Neuronal stem cell (in vitro differentiated cells): ENCODE data around the gene TGIF2. TPM values are rescaled to one million over a fixed set of nuclear protein-coding genes. Genes with fewer than 3 reads are reported as not detected.
"Not testable (repeated sequence)": the region's sequence is repeated elsewhere in the genome, so short reads cannot be mapped to it uniquely, and the experiment has no call there.

Source experiments
- DNase-seq: peaks from one replicate; pipeline ENCODE4 v3.0.0-alpha.2; 2013; ENCODE audit warnings: low spot score
- H2AFZ ChIP-seq: one replicate; pipeline ENCODE4 v1.6.1; 2013; ENCODE audit warnings: mild to moderate bottlenecking, low read length, inconsistent platforms
- H2AK5ac ChIP-seq: 2 replicates; pipeline ENCODE4 v1.6.1; 2013; ENCODE audit warnings: low read depth, mild to moderate bottlenecking, inconsistent platforms, low read length, moderate library complexity, mixed read lengths
- H2BK120ac ChIP-seq: 2 replicates; pipeline ENCODE4 v1.6.1; 2013; ENCODE audit warnings: low read depth, mild to moderate bottlenecking, inconsistent platforms, low read length, moderate library complexity, mixed read lengths
- H2BK12ac ChIP-seq: one replicate; pipeline ENCODE4 v1.6.1; 2013; ENCODE audit warnings: low read length, inconsistent platforms
- H2BK15ac ChIP-seq: 2 replicates; pipeline ENCODE4 v1.6.1; 2013; ENCODE audit warnings: mild to moderate bottlenecking, low read length, inconsistent platforms, mixed read lengths
- H2BK5ac ChIP-seq: one replicate; pipeline ENCODE4 v1.6.1; 2013; ENCODE audit warnings: inconsistent platforms, mild to moderate bottlenecking, low read length, moderate library complexity
- H3K14ac ChIP-seq: one replicate; pipeline ENCODE4 v1.6.1; 2013; ENCODE audit warnings: low read length, inconsistent platforms
- H3K18ac ChIP-seq: 2 replicates; pipeline ENCODE4 v1.6.1; 2013; ENCODE audit warnings: low read length, inconsistent platforms
- H3K23ac ChIP-seq: 2 replicates; pipeline ENCODE4 v1.6.1; 2013; ENCODE audit warnings: low read depth, mild to moderate bottlenecking, mixed read lengths, low read length, inconsistent platforms; ENCODE audit not compliant: poor library complexity
- H3K27ac ChIP-seq: replicated peaks from 3 replicates; pipeline ENCODE4 v1.5.1; 2013; ENCODE audit warnings: low read length, inconsistent platforms
- H3K27me3 ChIP-seq, 3 experiments: 2 replicates each; pipeline ENCODE4 v1.6.1; 2013; ENCODE audit warnings: low read length in 3 of 3, mild to moderate bottlenecking in 2 of 3, inconsistent platforms in 1 of 3, low read depth in 1 of 3, mixed read lengths in 1 of 3, moderate library complexity in 1 of 3; ENCODE audit not compliant: control insufficient read depth in 3 of 3, insufficient read depth in 3 of 3
- H3K36me3 ChIP-seq, 2 donors: replicated peaks in 1 of 2; 2 replicates each; pipeline ENCODE4 v1.6.1; 2013; ENCODE audit warnings: low read length in 2 of 2; ENCODE audit not compliant: control insufficient read depth in 2 of 2, insufficient read depth in 2 of 2
- H3K4ac ChIP-seq: 2 replicates; pipeline ENCODE4 v1.6.1; 2013; ENCODE audit warnings: inconsistent platforms, mild to moderate bottlenecking, low read length, moderate library complexity
- H3K4me1 ChIP-seq, 2 donors: 1 replicate in 1 of 2; 2 replicates in 1 of 2; pipeline ENCODE4 v1.6.1; 2013; ENCODE audit warnings: low read length in 2 of 2, low read depth in 1 of 2; ENCODE audit not compliant: control insufficient read depth in 2 of 2, insufficient read depth in 1 of 2
- H3K4me2 ChIP-seq: one replicate; pipeline ENCODE4 v1.6.1; 2013; ENCODE audit warnings: mild to moderate bottlenecking, low read length, inconsistent platforms; ENCODE audit not compliant: insufficient read depth, poor library complexity, severe bottlenecking
- H3K4me3 ChIP-seq, 2 donors: 2 replicates each; pipeline ENCODE4 v1.5.1; 2013; ENCODE audit warnings: low read length in 2 of 2, mild to moderate bottlenecking in 2 of 2, inconsistent platforms in 1 of 2, moderate library complexity in 1 of 2
- H3K79me1 ChIP-seq: one replicate; pipeline ENCODE4 v1.6.1; 2013; ENCODE audit warnings: low read depth, mild to moderate bottlenecking, inconsistent platforms, low read length, moderate library complexity
- H3K9ac ChIP-seq: one replicate; pipeline ENCODE4 v1.6.1; 2013; ENCODE audit warnings: mild to moderate bottlenecking, low read depth, low read length, inconsistent platforms; ENCODE audit not compliant: poor library complexity
- H3K9me3 ChIP-seq, 2 donors: replicated peaks in 1 of 2; 2 replicates each; pipeline versions ENCODE3 to v1.6.1; 2013; ENCODE audit warnings: low read length in 2 of 2, mild to moderate bottlenecking in 2 of 2, inconsistent platforms in 1 of 2, low read depth in 1 of 2, mixed read lengths in 1 of 2, moderate library complexity in 1 of 2; ENCODE audit not compliant: control insufficient read depth in 2 of 2, insufficient read depth in 1 of 2
- H4K8ac ChIP-seq: one replicate; pipeline ENCODE4 v1.6.1; 2013; ENCODE audit warnings: low read depth, mild to moderate bottlenecking, inconsistent platforms, low read length, moderate library complexity
- H4K91ac ChIP-seq: one replicate; pipeline ENCODE4 v1.6.1; 2013; ENCODE audit warnings: low read length, low read depth, mild to moderate bottlenecking, inconsistent platforms; ENCODE audit not compliant: poor library complexity
- WGBS, 2 donors: extraction: QIAGEN DNeasy Blood & Tissue Kit; methylation state at CpG; one replicate each; pipeline ENCODE4 v1.1.7; 2013; ENCODE audit warnings: missing lambda C conversion rate in 2 of 2, mixed read lengths in 1 of 2; ENCODE audit not compliant: insufficient read length in 2 of 2, insufficient replicate concordance in 1 of 2; ENCODE audit errors: extremely low coverage in 2 of 2; 5-methylcytosine and 5-hydroxymethylcytosine counted together
- small RNA-seq: library from polyadenylated mRNA; stranded (forward); fragments of <200 nt; extraction: miRNeasy Mini kit (QIAGEN cat#:217004); gene quantifications from one replicate; pipeline ENCODE3, GENCODE V24; 2013; ENCODE audit not compliant: insufficient read depth

The TGIF2 gene

DNA sequence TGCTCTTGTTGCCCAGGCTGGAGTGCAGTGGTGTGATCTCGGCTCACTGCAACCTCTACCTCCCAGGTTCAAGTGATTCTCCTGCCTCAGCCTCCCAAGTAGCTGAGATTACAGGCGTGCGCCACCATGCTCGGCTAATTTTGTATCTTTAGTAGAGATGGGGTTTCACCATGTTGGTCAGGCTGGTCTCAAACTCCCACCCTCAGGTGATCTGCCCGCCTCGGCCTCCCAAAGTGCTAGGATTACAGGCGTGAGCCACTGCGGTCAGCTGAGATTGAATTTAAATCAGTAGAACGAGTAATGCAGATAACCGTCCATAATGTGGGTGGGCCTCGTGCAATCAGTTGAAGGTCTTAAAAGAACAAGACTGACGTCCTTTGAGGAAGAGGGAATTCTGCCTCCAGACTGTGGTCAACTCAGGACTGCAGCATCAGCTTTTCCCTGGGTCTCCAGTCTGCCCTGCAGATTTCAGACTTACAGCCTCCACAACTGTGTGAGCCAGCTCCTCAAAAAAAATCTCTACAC is 65.5 kb downstream of the TGIF2 start:
- H3K36me3 ChIP-seq, H3K18ac ChIP-seq, H2BK12ac ChIP-seq, H4K91ac ChIP-seq, H2AFZ ChIP-seq, H2BK15ac ChIP-seq, H3K23ac ChIP-seq, H3K4ac ChIP-seq, H2AK5ac ChIP-seq, DNase-seq, H3K4me3 ChIP-seq, H3K14ac ChIP-seq, H3K27me3 ChIP-seq, H3K79me1 ChIP-seq, H2BK120ac ChIP-seq, H3K9me3 ChIP-seq, H3K4me1 ChIP-seq, H2BK5ac ChIP-seq, H3K27ac ChIP-seq, H3K9ac ChIP-seq, H3K4me2 ChIP-seq, H4K8ac ChIP-seq: not testable (repeated sequence)
- no CpG with 5 or more reads among the region's 12 CpGs for WGBS, 2 donors

DNA sequence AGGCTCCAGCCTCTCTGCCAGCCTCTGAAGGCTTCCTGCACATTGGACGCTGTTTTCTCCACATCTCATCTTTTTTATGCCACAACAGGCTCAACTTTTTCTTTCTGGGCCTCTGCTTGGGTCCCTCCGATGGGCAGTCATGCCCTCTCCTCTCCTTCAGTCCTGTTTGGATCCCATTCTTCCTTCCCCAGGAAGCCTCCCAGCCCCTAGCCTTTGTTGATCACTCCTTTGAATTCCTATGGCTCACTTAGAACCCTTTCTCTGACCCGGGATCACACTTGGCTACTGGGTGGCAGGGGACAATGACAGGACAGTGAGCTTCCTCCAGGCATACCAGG is 68.1 kb downstream of the TGIF2 start:
- H2BK5ac ChIP-seq = no peak overlapping the region
- no peak overlapping the region for H3K14ac ChIP-seq
- H3K9me3 ChIP-seq = no peaks in the 10 kb centered on the region
- H3K4me1 ChIP-seq = peaks cover 4 to 17% of the 10 kb centered on the region in 2 donors
- no peak overlapping the region for H3K4me2 ChIP-seq
- H2AFZ ChIP-seq = peak overlapping the region; percentile 76
- H3K79me1 ChIP-seq = no peaks in the 10 kb centered on the region
- no CpG with 5 or more reads among the region's 3 CpGs for WGBS, 2 donors
- H3K4ac ChIP-seq = no peak overlapping the region
- no peak overlapping the region for H3K4me3 ChIP-seq
- no peak overlapping the region for H2BK12ac ChIP-seq
- no peak overlapping the region for H3K27ac ChIP-seq
- peak overlapping the region; percentile 16 for H2AK5ac ChIP-seq
- no peak overlapping the region for H3K9ac ChIP-seq
- no peaks in the 10 kb centered on the region for H3K36me3 ChIP-seq
- no peak overlapping the region for H3K18ac ChIP-seq
- no peaks in the 10 kb centered on the region for H3K27me3 ChIP-seq
- H4K8ac ChIP-seq = no peak overlapping the region
- no peak overlapping the region for H3K23ac ChIP-seq
- no peak overlapping the region for H4K91ac ChIP-seq
- H2BK15ac ChIP-seq = no peak overlapping the region
- DNase-seq = no peak
- no peak overlapping the region for H2BK120ac ChIP-seq

DNA sequence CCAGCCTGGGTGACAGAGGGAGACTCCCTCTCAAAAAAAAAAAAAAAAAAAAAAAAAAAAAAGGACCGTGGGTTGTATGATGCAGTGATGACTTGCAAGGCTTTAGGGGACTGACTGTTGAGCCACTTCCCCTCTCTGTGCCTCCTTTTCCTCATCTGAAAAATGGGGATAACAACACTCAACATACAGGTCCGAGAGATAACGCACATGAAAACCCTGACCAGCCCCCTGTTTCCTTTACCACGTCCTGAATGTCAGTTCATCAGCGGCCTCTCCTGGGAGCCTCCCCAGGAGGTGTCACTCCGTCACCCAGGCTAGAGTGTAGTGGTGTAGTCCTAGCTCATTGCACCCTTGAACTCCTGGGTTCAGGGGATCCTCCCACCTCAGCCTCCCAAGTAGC is 68.7 kb downstream of the TGIF2 start:
- H4K8ac ChIP-seq = no peak overlapping the region
- H3K23ac ChIP-seq = no peak overlapping the region
- H3K4me2 ChIP-seq = no peak overlapping the region
- no peak overlapping the region for H3K4ac ChIP-seq
- no CpG with 5 or more reads among the region's 6 CpGs for WGBS, 2 donors
- DNase-seq = no peak
- H3K27me3 ChIP-seq = no peaks in the 10 kb centered on the region
- H3K36me3 ChIP-seq = no peaks in the 10 kb centered on the region
- no peak overlapping the region for H3K9ac ChIP-seq
- no peak overlapping the region for H2AFZ ChIP-seq
- H3K4me3 ChIP-seq = no peak overlapping the region
- H3K4me1 ChIP-seq = peaks cover 4 to 22% of the 10 kb centered on the region in 2 donors
- H3K18ac ChIP-seq = no peak overlapping the region
- H2BK120ac ChIP-seq = peak overlapping the region; percentile 76
- H2AK5ac ChIP-seq = no peak overlapping the region
- no peaks in the 10 kb centered on the region for H3K79me1 ChIP-seq
- no peak overlapping the region for H2BK5ac ChIP-seq
- no peak overlapping the region for H3K27ac ChIP-seq
- no peak overlapping the region for H4K91ac ChIP-seq
- no peaks in the 10 kb centered on the region for H3K9me3 ChIP-seq
- peak overlapping the region; percentile 15 for H2BK15ac ChIP-seq
- H2BK12ac ChIP-seq = no peak overlapping the region
- H3K14ac ChIP-seq = no peak overlapping the region

Small RNA genes within 50 kb of the gene (small RNA-seq; reads per million reads assigned to genes)
- gene RF00017 = not detected
